IPS-18a (cell line): ENCODE data around the gene MTERF1.
A peak's percentile ranks its signal among the peaks of the same experiment; 100 is the strongest.
"Not testable (repeated sequence)": the region's sequence is repeated elsewhere in the genome, so short reads cannot be mapped to it uniquely, and the experiment has no call there.

ENCODE experiments used
- H3K27ac ChIP-seq: one replicate; pipeline ENCODE4 v1.5.1; 2013; ENCODE audit warnings: low read length
- H3K27me3 ChIP-seq: one replicate; pipeline ENCODE4 v1.6.1; 2013; ENCODE audit warnings: mild to moderate bottlenecking, low read length; ENCODE audit not compliant: control insufficient read depth, insufficient read depth
- H3K36me3 ChIP-seq: one replicate; pipeline ENCODE4 v1.6.1; 2013; ENCODE audit warnings: low read depth, low read length; ENCODE audit not compliant: control insufficient read depth
- H3K4me1 ChIP-seq: one replicate; pipeline ENCODE4 v1.6.1; 2013; ENCODE audit warnings: low read depth, low read length; ENCODE audit not compliant: control insufficient read depth
- H3K4me3 ChIP-seq: one replicate; pipeline ENCODE4 v1.5.1; 2013; ENCODE audit warnings: low read length
- H3K9ac ChIP-seq: one replicate; pipeline ENCODE4 v1.6.1; 2013; ENCODE audit warnings: mild to moderate bottlenecking, low read length, moderate library complexity
- H3K9me3 ChIP-seq: one replicate; pipeline ENCODE4 v1.6.1; 2013; ENCODE audit warnings: low read depth, low read length; ENCODE audit not compliant: control insufficient read depth

MTERF1 gene

DNA sequence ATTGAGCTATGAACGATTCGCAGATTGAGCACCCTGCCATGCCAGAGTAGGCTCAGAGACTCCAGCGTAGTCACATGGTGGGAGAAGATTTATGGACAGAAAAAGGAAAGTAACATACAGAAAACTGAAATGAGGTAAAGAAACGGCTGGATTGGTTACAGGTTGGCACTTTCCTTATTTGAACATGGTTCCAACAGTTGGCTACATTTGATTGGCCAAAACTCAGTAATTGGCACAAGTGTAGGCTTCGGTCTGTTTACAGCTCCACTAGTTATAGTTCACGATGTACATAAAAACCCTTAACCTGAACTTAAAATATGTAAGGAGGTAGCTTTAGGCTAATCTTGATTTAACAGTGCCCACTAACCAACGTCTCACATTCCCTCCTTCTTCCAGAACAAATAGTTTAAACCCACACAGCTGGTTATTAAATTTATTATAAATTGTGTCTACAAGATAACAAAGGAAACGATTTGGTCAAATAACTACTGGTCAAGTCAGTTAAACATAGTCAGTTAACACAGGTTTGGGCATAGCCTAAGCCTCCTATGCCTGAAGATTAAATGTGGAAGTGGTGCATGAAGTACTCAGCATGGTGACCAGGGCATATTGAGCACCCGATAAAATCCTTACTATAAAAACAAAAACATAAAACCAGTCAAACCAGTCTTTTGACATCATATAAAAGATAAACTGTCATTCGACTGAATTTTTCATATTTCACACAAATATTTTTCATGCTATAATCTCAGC lies 17.9 kb upstream of the MTERF1 start:
- H3K36me3 ChIP-seq = no peaks in the 10 kb centered on the region
- no peaks in the 10 kb centered on the region for H3K27me3 ChIP-seq
- no peaks in the 10 kb centered on the region for H3K9me3 ChIP-seq
- H3K4me1 ChIP-seq = no peaks in the 10 kb centered on the region
- H3K9ac ChIP-seq = no peak overlapping the region
- H3K27ac ChIP-seq = no peak overlapping the region
- no peak overlapping the region for H3K4me3 ChIP-seq

DNA sequence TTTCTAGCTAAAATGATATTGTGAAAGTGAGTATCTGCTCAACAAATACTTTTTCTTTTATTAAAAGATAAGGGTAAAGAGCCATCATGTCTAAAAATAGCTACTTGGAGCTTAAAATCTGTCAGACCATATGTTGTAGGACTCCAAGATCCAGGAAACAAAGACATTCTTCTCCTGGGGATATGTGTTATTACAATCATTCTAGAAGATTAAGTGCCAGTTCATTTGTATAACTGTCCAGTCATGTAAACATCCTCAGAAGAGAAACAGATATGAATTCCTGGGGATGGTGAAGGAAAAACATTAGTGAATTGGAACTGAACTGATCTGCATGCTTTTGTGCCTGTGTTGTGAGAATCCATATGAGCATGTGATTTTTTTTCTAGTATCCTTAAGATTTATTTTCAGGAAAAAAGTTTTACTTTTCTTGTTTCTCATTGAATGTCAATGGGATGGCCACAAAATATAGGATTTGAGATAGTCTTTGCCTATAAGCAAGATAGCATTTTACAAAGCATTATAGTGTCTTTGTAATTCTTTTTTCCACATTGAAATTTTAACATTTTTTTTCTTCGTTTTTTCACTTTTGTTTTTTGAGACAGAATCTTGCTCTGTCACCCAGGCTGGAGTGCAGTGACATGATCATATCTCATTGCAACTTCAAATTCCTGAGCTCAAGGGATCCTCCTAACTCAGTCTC lies 14.4 kb upstream of the MTERF1 start:
- Histone ChIP-seq H3K27me3 (no peaks in the 10 kb centered on the region), H3K36me3 (no peaks in the 10 kb centered on the region), H3K4me3 (no peak overlapping the region), H3K9me3 (no peaks in the 10 kb centered on the region), H3K9ac (no peak overlapping the region), H3K4me1 (no peaks in the 10 kb centered on the region), H3K27ac (no peak overlapping the region)

DNA sequence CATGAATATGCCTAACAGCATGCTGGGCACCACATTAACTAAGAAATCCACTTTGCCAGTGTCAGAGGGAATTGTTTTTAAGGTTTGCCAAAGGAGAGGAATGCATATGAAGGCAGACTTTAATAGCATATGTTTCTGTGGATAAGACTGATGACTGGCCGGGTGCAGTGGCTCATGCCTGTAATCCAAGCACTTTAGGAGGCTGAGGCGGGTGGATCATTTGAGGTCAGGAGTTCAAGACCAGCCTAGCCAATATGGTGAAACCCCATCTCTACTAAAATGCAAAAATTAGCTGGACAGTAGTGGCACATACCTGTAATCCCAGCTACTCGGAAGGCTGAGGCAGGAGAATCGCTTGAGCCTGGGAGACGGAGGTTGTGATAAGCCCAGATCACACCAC lies 13.2 kb upstream of the MTERF1 start:
- H3K36me3 ChIP-seq, H3K27ac ChIP-seq, H3K4me1 ChIP-seq, H3K27me3 ChIP-seq, H3K4me3 ChIP-seq, H3K9me3 ChIP-seq, H3K9ac ChIP-seq: not testable (repeated sequence)

DNA sequence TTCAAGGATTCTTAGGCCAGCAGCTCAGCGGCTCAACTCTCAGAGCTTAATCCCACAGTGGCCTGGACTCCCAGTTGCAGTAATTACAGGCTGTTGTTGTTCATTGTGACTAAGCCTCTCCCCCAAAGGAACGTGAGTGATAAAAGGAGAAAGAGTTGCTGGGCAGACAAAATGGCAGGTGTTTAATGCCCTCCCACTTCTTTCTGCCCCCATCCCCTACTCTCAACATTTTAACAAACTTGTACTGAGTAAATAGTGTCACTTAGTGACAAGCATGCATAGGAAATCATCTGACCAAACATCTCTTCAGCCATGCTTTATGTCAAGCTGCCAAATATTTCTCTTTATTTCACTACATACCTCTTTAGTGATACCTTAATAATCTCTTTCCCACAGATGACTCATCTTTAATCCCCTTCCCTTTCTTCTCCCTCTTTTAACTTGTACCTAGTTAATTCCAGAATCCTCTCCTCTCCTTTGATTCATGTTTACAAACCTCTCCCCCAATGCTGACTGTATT lies 12.4 kb upstream of the MTERF1 start:
- no peak overlapping the region for H3K4me3 ChIP-seq
- no peak overlapping the region for H3K27ac ChIP-seq
- no peaks in the 10 kb centered on the region for H3K36me3 ChIP-seq
- no peak overlapping the region for H3K9ac ChIP-seq
- no peaks in the 10 kb centered on the region for H3K27me3 ChIP-seq
- no peaks in the 10 kb centered on the region for H3K4me1 ChIP-seq
- no peaks in the 10 kb centered on the region for H3K9me3 ChIP-seq

DNA sequence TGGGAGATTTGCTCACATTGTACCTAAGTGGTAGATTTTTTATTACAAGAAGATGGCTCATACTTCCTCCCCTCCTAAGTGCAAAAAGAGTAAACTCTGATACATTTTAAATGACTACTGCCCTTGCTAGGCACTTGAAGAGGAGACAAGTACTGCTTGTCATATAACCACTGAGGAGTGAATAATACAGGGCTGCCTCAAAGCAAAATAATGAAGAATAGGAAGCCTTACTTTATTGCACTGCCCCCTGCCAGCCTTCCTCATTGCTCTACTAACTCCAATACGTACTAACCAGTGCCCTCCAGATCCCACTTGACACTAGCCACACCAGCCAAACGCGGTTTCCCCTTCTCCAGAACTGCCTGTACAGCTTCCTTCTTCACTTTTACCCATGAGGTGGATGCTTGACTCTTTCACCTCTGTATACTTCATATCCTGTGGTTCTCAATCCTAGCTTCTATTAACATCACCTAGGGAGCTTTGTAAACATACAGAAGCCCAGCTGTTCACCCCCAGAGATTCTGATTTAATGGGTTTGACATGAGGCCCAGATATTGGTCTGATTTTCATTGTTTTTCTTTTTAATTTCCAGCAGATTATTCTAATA lies 11.7 kb upstream of the MTERF1 start:
- Histone ChIP-seq H3K9me3 (no peaks in the 10 kb centered on the region), H3K27me3 (no peaks in the 10 kb centered on the region), H3K4me1 (no peaks in the 10 kb centered on the region), H3K4me3 (no peak overlapping the region), H3K9ac (no peak overlapping the region), H3K36me3 (no peaks in the 10 kb centered on the region), H3K27ac (no peak overlapping the region)

DNA sequence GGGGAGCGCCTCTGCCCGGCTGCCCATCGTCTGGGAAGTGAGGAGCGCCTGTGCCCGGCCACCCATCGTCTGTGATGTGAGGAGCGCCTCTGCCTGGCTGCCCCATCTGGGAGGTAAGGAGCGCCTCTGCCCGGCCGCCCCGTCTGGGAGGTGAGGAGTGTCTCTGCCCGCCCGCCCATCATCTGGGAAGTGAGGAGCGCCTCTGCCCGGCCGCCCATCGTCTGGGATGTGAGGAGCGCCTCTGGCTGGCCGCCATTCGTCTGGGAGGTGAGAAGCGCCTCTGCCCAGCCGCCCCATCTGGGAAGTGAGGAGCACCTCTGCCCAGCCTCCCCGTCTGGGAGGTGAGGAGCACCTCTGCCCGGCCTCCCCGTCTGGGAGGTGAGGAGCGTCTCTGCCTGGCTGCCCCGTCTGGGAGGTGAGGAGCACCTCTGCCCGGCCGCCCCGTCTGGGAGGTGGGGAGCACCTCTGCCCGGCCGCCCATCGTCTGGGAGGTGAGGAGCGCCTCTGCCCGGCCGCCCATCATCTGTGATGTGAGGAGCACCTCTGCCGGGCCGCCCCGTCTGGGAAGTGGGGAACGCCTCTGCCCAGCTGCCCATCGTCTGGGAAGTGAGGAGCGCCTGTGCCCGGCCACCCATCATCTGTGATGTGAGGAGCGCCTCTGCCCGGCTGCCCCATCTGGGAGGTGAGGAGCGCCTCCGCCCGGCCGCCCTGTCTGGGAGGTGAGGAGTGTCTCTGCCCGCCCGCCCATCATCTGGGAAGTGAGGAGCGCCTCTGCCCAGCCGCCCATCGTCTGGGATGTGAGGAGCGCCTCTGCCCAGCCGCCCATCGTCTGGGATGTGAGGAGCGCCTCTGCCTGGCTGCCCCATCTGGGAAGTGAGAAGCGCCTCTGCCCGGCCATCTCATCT lies 8.0 kb upstream of the MTERF1 start:
- H3K4me3 ChIP-seq, H3K27me3 ChIP-seq, H3K27ac ChIP-seq: not testable (repeated sequence)

DNA sequence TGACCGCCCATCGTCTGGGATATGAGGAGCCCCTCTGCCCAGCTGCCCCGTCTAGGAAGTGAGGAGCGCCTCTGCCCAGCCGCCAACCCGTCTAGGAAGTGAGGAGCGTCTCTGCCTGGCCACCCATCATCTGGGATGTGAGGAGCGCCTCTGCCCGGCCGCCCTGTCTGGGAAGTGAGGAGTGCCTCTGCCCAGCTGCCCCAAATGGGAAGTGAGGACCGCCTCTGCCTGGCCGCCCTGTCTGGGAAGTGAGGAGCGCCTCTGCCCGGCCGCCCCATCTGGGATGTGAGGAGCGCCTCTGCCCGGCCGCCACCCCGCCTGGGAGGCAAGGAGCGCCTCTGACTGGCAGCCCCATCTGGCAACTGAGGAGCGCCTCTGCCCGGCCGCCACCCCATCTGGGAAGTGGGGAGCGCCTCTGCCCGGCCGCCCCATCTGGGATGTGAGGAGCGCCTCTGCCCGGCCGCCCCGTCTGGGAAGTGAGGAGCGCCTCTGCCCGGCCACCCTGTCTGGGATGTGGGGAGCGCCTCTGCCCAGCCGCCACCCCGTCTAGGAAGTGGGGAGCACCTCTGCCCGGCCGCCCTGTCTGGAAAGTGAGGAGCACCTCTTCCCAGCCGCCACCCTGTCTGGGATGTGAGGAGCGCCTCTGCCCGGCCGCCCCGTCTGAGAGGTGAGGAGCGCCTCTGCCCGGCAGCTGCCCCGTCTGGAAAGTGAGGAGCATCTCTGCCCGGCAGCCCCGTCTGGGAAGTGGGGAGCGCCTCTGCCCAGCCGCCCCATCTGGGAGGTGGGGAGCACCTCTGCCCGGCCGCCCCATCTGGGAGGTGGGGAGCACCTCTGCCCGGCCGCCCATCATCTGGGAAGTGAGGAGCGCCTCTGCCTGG lies 7.1 kb upstream of the MTERF1 start:
- not testable (repeated sequence) for H3K9me3 ChIP-seq, H3K4me3 ChIP-seq, H3K36me3 ChIP-seq, H3K27ac ChIP-seq, H3K4me1 ChIP-seq, H3K27me3 ChIP-seq, H3K9ac ChIP-seq

More for the DNA sequence above, 8.0 kb upstream of the MTERF1 start:
- not testable (repeated sequence) for H3K9ac ChIP-seq, H3K36me3 ChIP-seq, H3K9me3 ChIP-seq, H3K4me1 ChIP-seq

DNA sequence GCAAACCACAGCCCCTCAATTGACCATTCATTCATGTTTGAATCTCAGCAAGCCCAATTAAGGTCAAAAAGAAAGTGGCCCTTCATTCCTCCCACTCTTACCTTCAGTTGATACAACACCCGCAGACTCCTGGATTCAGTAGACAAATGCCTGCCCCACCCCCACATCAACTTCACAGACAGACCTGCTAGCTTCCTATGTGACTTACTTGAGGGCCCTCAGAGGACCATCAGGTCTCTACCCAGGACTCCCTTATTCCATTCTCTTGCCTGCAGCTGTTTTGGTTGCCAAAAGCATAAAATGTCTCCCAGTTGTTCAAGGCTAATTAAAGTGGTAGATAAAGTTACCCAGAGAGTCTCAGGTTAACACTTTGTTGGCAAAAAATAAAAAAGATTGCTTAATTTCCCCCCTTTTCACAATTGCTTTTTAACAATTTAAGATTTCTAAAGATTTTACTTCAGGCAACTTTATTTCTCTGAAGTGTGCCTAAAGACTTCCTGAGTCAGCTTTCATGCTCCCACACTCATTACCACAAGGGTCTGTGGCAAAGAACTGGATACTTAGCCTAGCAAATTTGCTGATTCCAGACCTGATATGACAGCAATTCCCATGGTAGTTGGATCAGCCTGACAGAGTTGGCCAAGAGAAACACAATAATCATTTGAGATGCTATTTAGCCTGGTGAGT lies 3.3 kb upstream of the MTERF1 start:
- Histone ChIP-seq H3K9ac (no peak overlapping the region), H3K4me3 (no peak overlapping the region), H3K36me3 (no peaks in the 10 kb centered on the region), H3K4me1 (no peaks in the 10 kb centered on the region), H3K9me3 (no peaks in the 10 kb centered on the region), H3K27me3 (peaks cover 7% of the 10 kb centered on the region), H3K27ac (no peak overlapping the region)

DNA sequence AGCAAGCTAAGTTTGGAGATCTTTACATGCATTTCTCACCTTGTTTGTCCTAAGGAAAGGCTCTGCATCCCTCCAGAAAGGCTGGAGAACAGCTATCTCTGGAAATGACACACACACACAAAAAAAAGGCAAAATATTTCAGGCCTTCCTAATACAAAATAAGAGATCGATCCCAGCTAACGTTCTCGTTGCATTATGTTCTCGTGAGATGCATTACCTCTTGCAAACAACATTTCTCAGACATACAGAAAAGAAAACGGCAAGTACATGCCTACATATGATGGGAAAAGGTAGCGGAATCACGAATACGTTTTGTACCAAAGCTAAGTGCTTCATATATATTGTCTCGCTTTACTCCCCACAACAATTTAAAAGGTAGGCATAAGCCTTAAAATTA lies 488 bp downstream of the MTERF1 start:
- peaks cover 7% of the 10 kb centered on the region for H3K27me3 ChIP-seq
- H3K9me3 ChIP-seq = no peaks in the 10 kb centered on the region
- H3K36me3 ChIP-seq = peaks cover 2% of the 10 kb centered on the region
- H3K4me1 ChIP-seq = no peaks in the 10 kb centered on the region
- peak overlapping the region; percentile 86 for H3K9ac ChIP-seq
- H3K27ac ChIP-seq = no peak overlapping the region
- H3K4me3 ChIP-seq = peak overlapping the region; percentile 100

DNA sequence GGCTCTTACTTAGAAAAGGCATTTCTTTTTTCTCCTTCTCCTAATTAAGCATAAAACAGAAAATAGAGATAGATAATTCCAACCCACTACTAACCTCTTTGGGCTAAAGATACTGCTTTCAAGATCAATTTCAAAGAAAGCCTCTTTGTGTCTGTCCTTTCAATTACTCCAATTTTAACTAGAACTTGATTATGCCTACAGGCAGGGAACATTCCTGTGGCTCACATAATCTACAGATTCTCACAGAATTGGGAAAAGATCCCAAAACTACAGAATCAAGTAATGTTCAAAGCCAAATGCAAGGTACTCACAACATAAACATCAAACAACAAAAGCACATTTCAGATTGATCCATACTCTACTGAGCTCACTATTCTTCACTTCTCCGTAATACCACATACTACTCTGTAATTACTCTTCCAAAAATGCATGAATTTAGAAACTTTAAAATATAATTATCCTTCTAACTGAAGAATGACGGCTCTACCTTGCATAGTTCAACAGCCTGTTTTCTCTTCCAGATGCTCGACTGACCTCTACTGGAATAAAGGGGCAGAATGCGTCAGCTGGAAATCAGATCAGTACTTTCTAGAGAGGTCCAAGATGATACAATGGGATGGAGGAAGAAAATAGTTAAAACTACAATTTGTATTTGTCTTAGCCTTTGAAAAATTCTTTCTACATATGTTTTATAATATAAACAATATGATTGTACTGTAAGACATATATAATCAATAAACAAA lies 3.9 kb downstream of the MTERF1 start:
- Histone ChIP-seq H3K4me3 (no peak overlapping the region), H3K27ac (no peak overlapping the region), H3K27me3 (peaks cover 6% of the 10 kb centered on the region), H3K4me1 (no peaks in the 10 kb centered on the region), H3K36me3 (peaks cover 8% of the 10 kb centered on the region), H3K9me3 (no peaks in the 10 kb centered on the region), H3K9ac (no peak overlapping the region)
